Skeletal muscle satellite cell (primary cell): ENCODE data around the gene RSPH9.
"Not testable (repeated sequence)": the region's sequence is repeated elsewhere in the genome, so short reads cannot be mapped to it uniquely, and the experiment has no call there.

Experiments
- H3K27me3 ChIP-seq: 2 replicates; pipeline ENCODE4 v1.7.0; 2013; ENCODE audit warnings: low read length; ENCODE audit not compliant: control insufficient read depth, insufficient read depth
- H3K36me3 ChIP-seq: 2 replicates; pipeline ENCODE4 v1.7.0; 2013; ENCODE audit warnings: mild to moderate bottlenecking, control low read depth, low read length; ENCODE audit not compliant: insufficient read depth
- H3K4me1 ChIP-seq: 2 replicates; pipeline ENCODE4 v1.7.0; 2013; ENCODE audit warnings: low read length; ENCODE audit not compliant: control insufficient read depth, insufficient read depth
- H3K4me2 ChIP-seq: 2 replicates; pipeline ENCODE4 v1.7.0; 2013; ENCODE audit warnings: mild to moderate bottlenecking, low read length
- H3K4me3 ChIP-seq: 2 replicates; pipeline ENCODE4 v1.7.0; 2013; ENCODE audit warnings: low read length
- H3K9ac ChIP-seq: 2 replicates; pipeline ENCODE4 v1.7.0; 2013; ENCODE audit warnings: mild to moderate bottlenecking, low read depth, low read length, moderate library complexity
- H3K9me3 ChIP-seq: replicated peaks from 2 replicates; pipeline ENCODE4 v1.7.0; 2013; ENCODE audit warnings: mild to moderate bottlenecking, control low read depth, low read length

Gene RSPH9

DNA sequence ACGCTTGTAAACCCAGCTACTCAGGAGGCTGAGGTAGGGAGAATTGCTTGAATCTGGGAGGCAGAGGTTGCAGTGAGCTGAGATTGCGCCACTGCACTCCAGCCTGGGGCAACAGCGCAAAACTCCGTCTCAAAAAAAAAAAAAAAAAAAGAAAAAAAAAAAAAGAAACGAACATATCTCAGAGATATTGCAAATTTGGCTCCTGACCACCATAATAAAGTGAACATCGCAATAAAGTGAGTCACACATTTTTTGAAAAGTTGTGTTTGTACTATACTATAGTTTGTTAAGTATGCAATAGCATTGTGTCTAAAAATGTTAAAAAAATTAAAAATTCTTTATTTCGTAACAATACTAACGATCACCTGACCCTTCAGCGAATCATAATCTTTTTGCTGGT lies 13.3 kb downstream of the RSPH9 start:
- Histone ChIP-seq H3K36me3 (no peaks in the 10 kb centered on the region), H3K27me3 (no peaks in the 10 kb centered on the region), H3K4me1 (no peaks in the 10 kb centered on the region), H3K9me3 (no peaks in the 10 kb centered on the region), H3K4me2 (no peak overlapping the region), H3K4me3 (no peak overlapping the region), H3K9ac (no peak overlapping the region)

DNA sequence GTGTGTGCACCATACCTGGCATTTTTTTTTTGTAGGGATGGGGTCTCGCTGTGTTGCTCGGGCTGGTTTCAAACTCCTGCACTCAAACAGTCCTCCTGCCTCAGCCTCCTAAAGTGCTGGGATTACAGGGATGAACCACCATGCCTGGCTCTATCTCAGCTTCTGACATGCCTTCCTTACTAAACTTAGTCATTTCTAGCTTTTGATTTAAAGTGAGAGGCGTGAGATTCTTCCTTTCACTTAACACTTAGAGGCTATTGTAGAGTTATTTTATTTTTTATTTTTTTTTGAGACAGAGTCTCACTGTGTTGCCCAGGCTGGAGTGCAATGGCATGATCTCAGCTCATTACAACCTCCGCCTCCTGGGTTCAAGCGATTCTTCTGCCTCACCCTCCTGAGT lies 18.1 kb downstream of the RSPH9 start:
- not testable (repeated sequence) for H3K9me3 ChIP-seq, H3K4me1 ChIP-seq, H3K36me3 ChIP-seq, H3K9ac ChIP-seq, H3K4me3 ChIP-seq, H3K4me2 ChIP-seq, H3K27me3 ChIP-seq

DNA sequence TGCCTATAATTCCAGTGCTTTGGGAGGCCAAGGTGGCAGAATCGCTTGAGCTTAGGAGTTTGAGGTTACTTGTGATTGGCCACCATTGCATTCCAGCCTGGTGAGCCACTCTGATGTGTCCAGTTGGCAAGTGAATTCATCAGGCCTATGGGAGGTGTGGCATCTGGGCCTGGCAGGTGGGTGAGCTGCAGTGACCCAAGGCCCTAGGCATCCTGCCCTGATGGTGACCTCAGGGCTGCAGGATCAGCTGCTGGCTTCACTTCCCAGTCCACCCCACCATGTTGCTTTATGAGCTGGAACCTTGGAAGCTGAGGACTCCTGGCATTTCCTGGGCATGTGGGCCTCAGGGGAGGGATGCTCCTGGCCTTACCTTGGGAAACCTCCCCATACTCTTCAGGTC lies 20.5 kb downstream of the RSPH9 start:
- Histone ChIP-seq H3K9ac (no peak overlapping the region), H3K27me3 (peaks cover 4% of the 10 kb centered on the region), H3K9me3 (no peaks in the 10 kb centered on the region), H3K4me3 (no peak overlapping the region), H3K4me2 (no peak overlapping the region), H3K4me1 (peaks cover 28% of the 10 kb centered on the region), H3K36me3 (peaks cover 1% of the 10 kb centered on the region)

DNA sequence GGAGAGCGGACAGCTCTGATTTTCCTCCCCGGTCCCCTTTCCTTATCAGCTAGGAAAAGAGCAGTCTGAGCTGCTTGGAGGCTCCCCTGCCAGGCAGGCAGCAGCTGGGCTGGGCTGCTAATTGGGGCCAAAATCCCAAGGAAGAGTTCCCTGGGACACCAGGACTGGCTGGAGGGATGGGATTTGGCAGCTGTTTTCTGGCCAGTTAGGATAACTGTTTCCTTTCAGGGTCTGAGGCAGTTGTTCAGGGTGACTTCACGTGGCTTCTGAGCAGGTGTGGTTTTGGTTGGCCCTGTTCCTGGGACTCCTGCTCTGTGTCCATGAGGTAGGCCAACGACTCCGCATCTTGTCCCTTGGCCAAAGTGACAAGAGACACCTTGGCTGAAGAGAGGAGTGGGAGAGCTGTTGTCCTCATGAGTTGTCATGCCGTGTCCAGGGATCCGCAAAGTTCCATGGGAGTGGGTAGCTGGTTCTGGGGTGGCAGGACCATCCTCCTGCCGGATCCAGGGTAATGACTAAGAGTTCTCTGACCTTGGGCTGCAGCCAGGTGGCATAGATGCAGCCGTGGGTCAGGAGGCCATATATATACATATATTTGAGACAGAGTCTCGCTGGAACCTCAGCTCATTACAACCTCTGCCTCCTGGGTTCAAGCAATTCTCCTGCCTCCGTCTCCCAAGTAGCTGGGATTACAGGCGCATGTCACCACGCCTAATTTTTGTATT lies 21.5 kb downstream of the RSPH9 start:
- no peak overlapping the region for H3K4me3 ChIP-seq
- H3K27me3 ChIP-seq: peaks cover 4% of the 10 kb centered on the region
- peaks cover 28% of the 10 kb centered on the region for H3K4me1 ChIP-seq
- H3K4me2 ChIP-seq: no peak overlapping the region
- no peaks in the 10 kb centered on the region for H3K9me3 ChIP-seq
- peaks cover 10% of the 10 kb centered on the region for H3K36me3 ChIP-seq
- H3K9ac ChIP-seq: no peak overlapping the region

DNA sequence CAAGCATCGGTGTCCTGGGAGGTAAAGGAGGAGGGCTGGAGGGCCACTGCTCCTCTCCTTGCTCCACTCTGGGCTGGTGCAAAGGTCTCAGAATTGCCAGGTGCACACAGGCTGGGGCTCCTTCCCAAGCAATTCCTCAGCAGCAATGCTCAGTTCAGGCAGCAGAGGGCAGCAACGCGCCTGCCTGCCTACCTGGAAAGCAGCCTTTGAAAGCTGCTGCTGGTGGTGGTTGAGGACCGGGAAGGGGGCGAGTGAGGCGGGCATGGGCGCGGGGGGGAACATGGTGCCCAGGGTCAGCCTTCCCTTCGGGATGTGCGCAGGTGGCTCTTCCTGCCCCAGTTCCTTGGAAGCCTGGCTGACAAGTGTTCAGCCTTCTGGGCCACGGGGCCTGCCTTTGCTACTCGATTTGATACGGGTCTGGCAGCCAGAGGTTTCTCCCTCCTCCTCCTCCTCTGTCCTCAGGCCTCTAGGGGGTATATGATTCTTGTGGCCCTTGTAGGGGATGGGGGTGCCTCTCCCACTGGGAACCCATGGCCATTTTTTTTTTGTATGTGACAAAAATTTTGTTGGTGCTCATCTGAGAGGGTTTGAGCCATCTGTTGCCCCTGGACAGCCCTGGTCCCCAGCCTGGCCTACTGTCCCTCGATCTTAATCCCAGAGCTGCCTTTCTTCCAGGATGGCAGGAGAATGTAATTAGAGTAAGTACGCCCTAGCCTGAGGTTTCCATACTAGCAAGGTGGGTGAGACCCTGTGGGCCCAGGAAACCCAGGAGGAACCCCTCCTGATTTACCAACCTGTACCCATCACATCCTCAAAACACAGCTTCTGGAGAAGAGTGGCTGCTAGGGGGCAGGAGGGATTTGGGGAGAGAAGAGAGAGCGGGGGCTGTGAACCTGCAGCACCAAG lies 22.7 kb downstream of the RSPH9 start:
- Histone ChIP-seq H3K27me3 (peaks cover 4% of the 10 kb centered on the region), H3K4me3 (no peak overlapping the region), H3K36me3 (peaks cover 18% of the 10 kb centered on the region), H3K4me1 (peaks cover 28% of the 10 kb centered on the region), H3K9me3 (no peaks in the 10 kb centered on the region), H3K4me2 (peak overlapping the region; percentile 53), H3K9ac (no peak overlapping the region)

DNA sequence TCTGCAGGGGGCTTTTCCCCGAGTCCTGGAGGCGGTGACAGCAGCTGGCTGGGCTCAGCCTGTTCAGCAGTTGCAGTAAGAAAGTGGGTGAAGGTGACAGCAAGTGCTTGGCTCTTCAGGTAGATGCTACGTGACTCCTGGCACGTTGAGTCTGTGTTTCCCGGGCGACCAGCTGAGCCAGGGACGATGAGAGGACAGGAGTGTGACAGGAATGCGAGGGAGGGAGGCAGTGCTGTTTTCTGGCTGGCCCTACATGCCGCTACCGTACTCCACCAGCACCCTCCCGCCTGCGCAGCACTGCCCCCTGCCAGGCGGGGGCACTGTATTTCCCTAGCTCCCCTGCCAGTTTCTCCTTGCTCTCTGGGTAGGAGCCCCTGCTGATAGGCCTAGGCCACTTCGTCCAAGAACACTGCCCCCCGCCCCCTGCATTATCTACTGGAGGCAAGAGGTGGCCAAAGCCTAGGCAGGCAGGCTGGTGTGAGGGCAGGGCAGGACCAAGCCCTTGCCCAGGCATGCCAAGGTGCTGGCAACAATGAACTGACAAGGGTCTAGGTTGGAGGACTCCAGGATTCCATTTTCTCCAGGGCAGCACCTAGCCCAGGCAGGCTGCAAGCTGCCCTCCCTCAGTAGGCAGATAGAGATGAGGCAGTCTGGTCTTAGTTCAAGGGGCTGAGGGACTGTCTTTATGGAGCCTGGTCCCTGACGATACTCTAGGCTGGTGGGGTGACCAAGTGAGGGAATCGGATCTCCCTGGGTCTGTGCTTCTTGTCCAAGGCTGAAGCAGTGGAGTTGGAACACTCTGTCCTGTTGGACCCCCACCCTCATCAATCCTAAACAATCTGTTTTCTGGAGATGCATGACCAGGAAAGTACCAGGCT lies 23.6 kb downstream of the RSPH9 start:
- Histone ChIP-seq H3K4me2 (peak overlapping the region; percentile 32), H3K9ac (no peak overlapping the region), H3K9me3 (no peaks in the 10 kb centered on the region), H3K4me1 (peaks cover 28% of the 10 kb centered on the region), H3K27me3 (peaks cover 4% of the 10 kb centered on the region), H3K36me3 (peaks cover 20% of the 10 kb centered on the region), H3K4me3 (no peak overlapping the region)

DNA sequence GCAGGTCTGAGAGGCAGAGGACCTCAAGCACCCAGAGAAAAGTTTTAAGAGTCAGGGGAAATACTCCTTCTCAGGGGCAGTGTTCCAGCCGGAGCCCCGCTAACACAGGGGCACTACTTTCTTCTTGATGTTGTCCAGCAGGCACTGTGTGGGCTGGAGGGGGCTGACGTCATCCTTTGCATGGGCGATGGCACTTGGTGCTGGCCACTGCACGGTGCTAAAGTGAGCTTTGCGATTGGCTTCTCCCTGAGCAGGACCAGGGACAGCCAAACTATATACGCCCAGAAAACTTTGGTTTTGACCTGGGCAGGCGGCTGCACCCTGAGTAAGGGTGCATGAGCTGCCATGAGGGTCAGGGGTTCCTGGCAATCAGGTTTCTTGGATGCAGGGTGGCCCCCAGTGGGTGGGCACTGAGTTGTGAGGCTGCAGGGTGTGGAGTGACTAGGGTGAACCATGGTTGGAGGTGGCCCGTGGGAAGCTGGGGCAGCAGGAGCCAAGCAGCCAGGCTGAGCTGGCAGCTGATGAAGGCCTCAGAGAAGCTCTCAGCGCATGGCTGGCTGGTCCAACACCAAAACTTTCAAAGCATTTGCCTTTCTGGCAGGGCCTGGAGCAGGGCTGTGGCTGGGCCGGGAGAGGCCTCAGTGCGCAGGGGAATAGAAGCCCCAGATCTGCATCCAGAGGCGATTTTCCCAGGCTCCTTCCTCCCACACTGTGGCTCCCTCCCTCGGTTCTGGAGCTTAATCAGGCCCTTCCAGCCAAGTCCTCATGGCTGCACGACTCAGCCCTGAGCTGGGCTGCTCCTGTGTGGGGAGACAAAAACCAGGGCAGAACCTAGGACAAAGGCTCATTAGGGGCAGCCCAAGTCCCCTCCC lies 24.4 kb downstream of the RSPH9 start:
- H3K9ac ChIP-seq: no peak overlapping the region
- peaks cover 4% of the 10 kb centered on the region for H3K27me3 ChIP-seq
- H3K4me3 ChIP-seq: no peak overlapping the region
- H3K9me3 ChIP-seq: no peaks in the 10 kb centered on the region
- H3K36me3 ChIP-seq: peaks cover 29% of the 10 kb centered on the region
- peak overlapping the region; percentile 32 for H3K4me2 ChIP-seq
- peaks cover 28% of the 10 kb centered on the region for H3K4me1 ChIP-seq

DNA sequence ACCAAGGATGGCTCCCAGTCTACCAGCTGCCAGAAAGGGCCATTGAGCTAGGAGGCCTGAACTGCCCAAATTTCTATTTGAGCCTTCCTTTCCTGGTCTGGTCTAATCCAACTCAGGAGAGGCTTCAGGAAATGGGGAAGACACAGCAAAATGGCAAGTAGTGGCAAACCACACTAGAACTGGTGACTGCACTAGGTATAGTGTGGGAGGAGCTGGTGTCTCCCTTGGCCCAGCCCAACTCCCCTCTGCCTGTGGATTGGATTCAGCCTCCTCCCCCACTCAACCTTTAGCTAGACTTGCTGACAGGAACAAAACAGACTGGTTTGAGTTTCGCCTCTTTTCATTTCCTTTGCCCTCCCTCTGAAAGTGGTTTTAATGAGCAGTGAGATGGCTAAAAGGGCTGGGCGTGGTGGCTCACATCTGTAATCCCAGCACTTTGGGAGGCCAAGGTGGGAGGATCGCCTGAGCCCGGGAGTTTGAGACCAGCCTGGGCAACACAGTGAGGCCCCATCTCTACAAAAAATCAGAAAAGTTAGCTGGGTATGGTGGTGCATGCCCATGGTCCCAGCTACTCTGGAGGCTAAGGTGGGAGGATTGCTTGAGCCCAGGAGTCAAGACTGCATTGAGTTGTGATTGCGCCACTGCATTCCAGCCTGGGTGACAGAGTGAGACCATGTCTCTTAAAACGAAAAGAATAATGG lies 25.2 kb downstream of the RSPH9 start:
- Histone ChIP-seq H3K36me3 (peaks cover 36% of the 10 kb centered on the region), H3K4me1 (peaks cover 25% of the 10 kb centered on the region), H3K4me2 (no peak overlapping the region)

DNA sequence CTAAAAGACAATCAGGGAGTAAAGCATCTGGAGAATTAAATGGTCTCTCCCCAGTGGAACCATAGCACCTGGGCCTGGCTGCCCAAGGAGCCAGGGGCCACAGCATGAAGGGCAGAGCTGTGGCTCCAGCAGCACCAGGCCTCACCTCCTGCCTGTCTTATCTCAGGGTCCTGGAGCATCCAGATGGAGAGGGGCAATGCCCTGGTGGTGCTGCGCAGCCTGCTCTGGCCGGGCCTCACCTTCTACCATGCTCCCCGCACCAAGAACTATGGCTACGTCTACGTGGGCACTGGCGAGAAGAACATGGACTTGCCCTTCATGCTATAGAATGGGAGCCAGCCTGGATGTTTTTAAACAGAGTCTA lies 25.8 kb downstream of the RSPH9 start:
- peaks cover 42% of the 10 kb centered on the region for H3K36me3 ChIP-seq

More for the DNA sequence above, 25.2 kb downstream of the RSPH9 start:
- peaks cover 4% of the 10 kb centered on the region for H3K27me3 ChIP-seq
- H3K4me3 ChIP-seq: no peak overlapping the region
- H3K9ac ChIP-seq: no peak overlapping the region
- H3K9me3 ChIP-seq: no peaks in the 10 kb centered on the region

DNA sequence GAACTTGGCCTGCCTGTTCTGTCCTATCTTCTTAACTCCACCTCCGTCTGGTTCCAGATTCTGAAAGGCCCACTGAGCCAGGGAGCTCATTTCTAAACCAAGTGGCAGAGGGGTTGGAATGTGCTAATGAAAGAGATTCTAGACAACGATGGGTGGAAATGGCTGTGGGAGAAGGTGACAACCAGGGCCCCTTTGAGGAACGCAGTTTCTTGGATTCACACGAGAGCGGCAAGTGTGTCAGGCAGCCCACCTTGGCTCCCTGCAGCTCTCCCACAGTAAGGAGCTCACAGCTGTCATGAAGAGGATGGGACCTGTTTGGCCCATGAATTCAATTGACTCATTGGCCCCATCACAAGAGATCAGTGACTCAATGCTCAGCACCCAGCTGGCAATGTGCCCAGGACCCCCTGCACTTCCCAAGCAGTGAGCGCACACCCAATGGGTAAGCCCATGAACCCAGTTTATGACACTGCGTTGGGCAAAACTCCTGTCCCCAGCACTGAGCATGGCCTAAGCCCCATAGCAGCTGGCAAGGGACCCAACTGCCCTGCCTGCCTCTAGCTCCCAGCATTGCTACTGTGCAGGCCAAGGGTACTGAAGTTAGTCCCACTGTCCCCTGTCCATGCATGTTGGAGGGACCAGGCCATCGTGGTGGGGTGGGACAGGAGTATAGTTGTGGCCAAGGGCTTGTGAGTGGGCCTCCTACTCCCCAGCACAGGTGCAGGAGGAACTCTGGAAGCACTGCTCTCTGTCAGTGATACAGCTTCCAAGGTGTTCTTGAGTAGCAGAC lies 26.4 kb downstream of the RSPH9 start:
- H3K4me3 ChIP-seq: no peak overlapping the region
- H3K4me2 ChIP-seq: no peak overlapping the region
- no peak overlapping the region for H3K9ac ChIP-seq
- H3K4me1 ChIP-seq: peaks cover 20% of the 10 kb centered on the region
- peaks cover 3% of the 10 kb centered on the region for H3K27me3 ChIP-seq
- no peaks in the 10 kb centered on the region for H3K9me3 ChIP-seq
- H3K36me3 ChIP-seq: peaks cover 45% of the 10 kb centered on the region

More for the DNA sequence above, 25.8 kb downstream of the RSPH9 start:
- no peak overlapping the region for H3K4me2 ChIP-seq
- no peak overlapping the region for H3K4me3 ChIP-seq
- peaks cover 4% of the 10 kb centered on the region for H3K27me3 ChIP-seq
- no peaks in the 10 kb centered on the region for H3K9me3 ChIP-seq
- peaks cover 20% of the 10 kb centered on the region for H3K4me1 ChIP-seq
- no peak overlapping the region for H3K9ac ChIP-seq
